ENCODE data around the gene SSX2IP.

- TF ChIP-seq CTCF (IDR thresholded peaks at IDR 0.05; ENCODE audit: low read depth, low read length, poor library complexity, severe bottlenecking) (no peak), EZH2phosphoT487 (IDR thresholded peaks at IDR 0.05; ENCODE audit: borderline replicate concordance, low read length) (no peak)
Measured at GRCh38 chr1:84705513-84705912, 15.3 kb upstream of the SSX2IP start.

Data from DOHH2 (cell line).